Activated naive CD4-positive, alpha-beta T cell treated with anti-CD3 and anti-CD28 coated beads, Interleukin-2, amount 50 U/mL, for 24 hours (primary cell): Measurements from ENCODE around the gene RBMS2.
A peak's percentile ranks its signal among the peaks of the same experiment; 100 is the strongest.

Experiments
- H3K27ac Mint-ChIP-seq: one replicate; pipeline ENCODE4 v1.8.0; 2021; ENCODE audit warnings: mild to moderate bottlenecking, mixed read lengths
- H3K27me3 Mint-ChIP-seq: one replicate; pipeline ENCODE4 v1.8.0; 2021; ENCODE audit warnings: mixed read lengths
- H3K36me3 Mint-ChIP-seq: one replicate; pipeline ENCODE4 v1.8.0; 2021; ENCODE audit warnings: mixed read lengths
- H3K4me1 Mint-ChIP-seq: one replicate; pipeline ENCODE4 v1.8.0; 2021; ENCODE audit warnings: mixed read lengths
- H3K4me3 Mint-ChIP-seq: one replicate; pipeline ENCODE4 v1.8.0; 2021; ENCODE audit warnings: mild to moderate bottlenecking, mixed read lengths
- H3K9me3 Mint-ChIP-seq: one replicate; pipeline ENCODE4 v1.8.0; 2021; ENCODE audit warnings: mixed read lengths

The RBMS2 gene

DNA sequence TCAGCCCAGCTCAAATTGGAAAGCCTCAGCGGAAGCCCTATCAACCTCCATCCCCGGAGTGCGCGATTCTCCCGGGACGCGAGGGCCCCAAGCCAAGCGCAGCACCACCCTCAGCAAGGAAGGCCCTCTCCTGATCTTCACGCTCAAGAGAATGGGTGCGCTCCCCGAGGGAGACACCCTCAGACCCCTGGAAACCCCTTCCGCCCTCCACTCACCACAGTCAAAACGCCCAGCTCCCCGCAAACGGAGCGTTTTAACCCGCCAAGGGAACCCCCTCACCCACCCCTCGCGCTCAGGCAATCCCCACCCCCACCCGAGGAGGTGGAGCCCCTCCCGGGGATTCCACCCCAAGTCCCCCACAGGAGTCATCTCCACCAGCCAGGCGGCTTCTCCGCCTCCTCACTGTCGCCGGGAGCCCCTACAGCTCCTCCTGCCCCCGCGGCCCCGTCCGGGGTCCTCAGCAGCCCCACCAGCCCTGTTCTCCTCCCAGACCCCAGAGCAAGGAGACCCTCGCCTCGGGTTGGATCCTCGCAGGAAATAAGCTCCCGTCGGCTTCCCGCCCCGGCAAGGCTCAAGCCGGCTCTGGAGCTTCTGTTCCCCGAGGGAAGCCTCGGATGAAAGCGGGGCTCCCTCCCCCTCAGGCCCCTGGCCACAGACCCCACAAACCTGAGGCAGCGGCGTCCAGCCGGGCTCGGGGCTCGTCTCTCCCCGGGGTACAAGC is 108.0 kb downstream of the RBMS2 start:
- Mint-ChIP-seq H3K36me3 (peaks cover 3% of the 10 kb centered on the region), H3K27ac (peak overlapping the region; percentile 92), H3K4me1 (peaks cover 80% of the 10 kb centered on the region)

DNA sequence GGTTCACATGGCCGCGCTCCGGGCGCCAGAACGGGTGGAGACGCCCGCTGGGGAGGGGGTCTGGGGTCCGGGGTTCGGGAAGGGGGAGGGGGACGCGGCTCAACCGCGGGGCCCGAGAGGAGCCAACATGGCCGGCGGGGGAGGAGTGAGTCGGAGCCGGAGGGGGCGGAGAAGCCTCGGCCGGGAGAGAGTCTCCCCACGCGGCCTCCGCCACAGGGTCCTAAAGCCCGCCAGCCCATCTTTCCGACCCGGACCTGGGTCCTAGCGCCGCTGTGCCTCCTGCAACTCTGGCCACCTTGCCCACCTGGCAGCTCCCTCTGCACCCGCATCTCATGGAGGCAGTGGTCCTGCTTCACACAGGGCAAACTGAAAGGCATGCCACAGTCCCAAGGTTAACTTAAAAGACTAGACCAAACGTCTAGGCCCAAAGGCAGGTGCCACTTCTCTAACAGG is 108.6 kb downstream of the RBMS2 start, which contains the start of gene BAZ2A:
TSS of gene BAZ2A (minus strand) at position 147 of the 453 bp plus-strand sequence. CDS start 12,796 bp downstream, outside the sequence.
- peak within 1 kb of the TSS; percentile 90 for H3K4me3 Mint-ChIP-seq
- peaks cover 3% of the 10 kb centered on the region for H3K36me3 Mint-ChIP-seq

More for the DNA sequence above, 108.0 kb downstream of the RBMS2 start:
- peak overlapping the region; percentile 90 for H3K4me3 Mint-ChIP-seq
- no peaks in the 10 kb centered on the region for H3K9me3 Mint-ChIP-seq
- no peaks in the 10 kb centered on the region for H3K27me3 Mint-ChIP-seq

GRCh38 chr12:56631790-56632700 is 110.4 kb downstream of the RBMS2 start:
- Mint-ChIP-seq H3K27me3 (no peaks in the 10 kb centered on the region), H3K27ac (no peak overlapping the region), H3K36me3 (no peaks in the 10 kb centered on the region), H3K9me3 (no peaks in the 10 kb centered on the region), H3K4me3 (peak overlapping the region; percentile 66), H3K4me1 (peaks cover 82% of the 10 kb centered on the region)

More for the DNA sequence above, 108.6 kb downstream of the RBMS2 start, which contains the start of gene BAZ2A:
- Mint-ChIP-seq H3K9me3 (no peaks in the 10 kb centered on the region), H3K4me1 (peaks cover 82% of the 10 kb centered on the region), H3K27ac (peak within 1 kb of the TSS; percentile 92), H3K27me3 (no peaks in the 10 kb centered on the region)

- Mint-ChIP-seq H3K36me3 (peaks cover 2% of the 10 kb centered on the region), H3K27ac (peak overlapping the region; percentile 23), H3K9me3 (no peaks in the 10 kb centered on the region), H3K4me1 (peaks cover 85% of the 10 kb centered on the region), H3K27me3 (no peaks in the 10 kb centered on the region), H3K4me3 (peak overlapping the region; percentile 66)
Observed at GRCh38 chr12:56632701-56633467, 111.3 kb downstream of the RBMS2 start.

DNA sequence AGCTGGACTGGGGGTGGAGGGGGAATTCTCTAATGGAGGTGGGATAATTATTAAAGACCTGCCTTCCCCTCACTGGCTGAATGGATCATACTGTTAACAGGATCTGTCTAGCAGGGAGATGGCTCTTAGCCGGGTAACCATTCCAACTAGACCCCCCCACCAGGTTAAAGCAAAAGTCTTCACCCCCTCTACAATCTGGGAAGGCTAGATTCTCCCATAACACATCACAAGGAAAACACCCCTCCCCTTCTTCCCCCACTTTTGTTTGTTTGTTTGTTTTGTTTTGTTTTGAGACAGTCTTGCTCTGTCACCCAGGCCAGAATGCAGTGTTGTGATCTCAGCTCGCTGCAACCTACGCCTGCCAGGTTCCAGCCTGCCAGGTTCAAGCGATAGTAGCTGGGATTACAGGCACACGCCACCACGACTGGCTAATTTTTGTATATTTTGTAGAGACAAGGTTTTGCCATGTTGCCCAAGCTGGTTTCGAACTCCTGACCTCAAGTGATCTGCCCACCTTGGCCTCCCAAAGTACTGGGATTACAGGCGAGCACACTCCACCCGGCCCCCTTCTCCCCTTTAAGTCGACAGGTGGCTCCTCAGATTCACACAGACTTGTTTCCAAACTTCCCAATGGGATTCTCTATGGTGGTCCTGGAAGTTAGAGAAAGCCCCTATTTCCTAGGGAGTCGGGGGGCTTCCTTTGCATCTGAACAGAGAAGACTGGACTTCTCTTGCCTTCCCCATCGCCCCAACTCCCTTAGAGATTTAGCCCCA is 112.0 kb downstream of the RBMS2 start:
- Mint-ChIP-seq H3K27ac (no peak overlapping the region), H3K9me3 (no peaks in the 10 kb centered on the region), H3K36me3 (peaks cover 6% of the 10 kb centered on the region), H3K4me1 (peaks cover 81% of the 10 kb centered on the region), H3K27me3 (no peaks in the 10 kb centered on the region), H3K4me3 (peak overlapping the region; percentile 98)

- Mint-ChIP-seq H3K27ac (peak overlapping the region; percentile 92), H3K36me3 (peaks cover 10% of the 10 kb centered on the region), H3K4me3 (peak overlapping the region; percentile 98), H3K4me1 (peaks cover 76% of the 10 kb centered on the region), H3K9me3 (no peaks in the 10 kb centered on the region), H3K27me3 (no peaks in the 10 kb centered on the region)
Observed at GRCh38 chr12:56634242-56634836, 112.7 kb downstream of the RBMS2 start.

DNA sequence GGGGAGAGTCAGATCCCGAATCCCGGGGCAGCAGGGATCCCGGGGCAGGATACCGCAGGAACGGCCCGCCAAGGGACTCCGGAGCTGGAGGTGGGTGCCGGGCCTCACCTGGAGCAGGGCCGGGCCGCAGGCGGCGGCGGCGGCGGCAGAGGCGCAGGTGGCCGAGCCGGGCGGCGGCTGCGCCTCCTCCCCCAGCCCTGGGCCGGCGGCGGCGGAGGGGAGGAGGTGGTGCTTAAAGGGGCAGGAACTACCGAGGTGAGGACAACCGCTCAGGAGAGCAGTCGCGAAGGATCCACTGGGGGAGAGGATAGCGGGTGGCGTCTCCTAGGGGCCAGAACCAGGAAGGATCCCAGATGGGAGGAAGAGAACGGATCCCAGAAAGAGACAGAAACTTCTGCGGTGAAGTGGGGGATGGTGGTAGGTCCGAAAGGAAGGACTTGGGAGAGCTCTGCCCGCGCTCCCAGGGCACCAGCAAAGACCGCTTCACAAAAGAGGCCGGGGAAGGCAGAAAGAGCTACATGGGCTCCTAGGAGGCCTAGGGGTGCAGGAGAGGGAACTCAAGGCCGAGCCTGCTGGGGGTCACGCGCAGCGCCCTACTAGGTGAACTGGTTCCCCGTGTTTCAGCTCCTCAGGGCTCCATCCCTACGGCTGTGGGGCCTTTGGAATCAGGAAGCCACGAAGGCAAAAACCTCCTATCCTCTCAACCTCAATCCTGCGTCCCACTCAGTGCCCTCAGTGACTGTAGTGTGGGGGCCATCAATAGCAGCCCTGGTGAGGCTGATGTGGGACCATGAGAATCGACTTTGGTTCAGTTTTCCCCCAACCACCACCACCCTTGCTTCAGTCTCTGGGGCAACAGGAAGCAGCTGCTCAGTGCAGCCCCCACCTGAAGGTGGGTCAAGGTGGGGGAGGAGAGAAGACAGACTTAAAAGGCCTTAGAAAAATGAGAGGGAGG is 113.5 kb downstream of the RBMS2 start:
- Mint-ChIP-seq H3K27ac (peak overlapping the region; percentile 93), H3K27me3 (no peaks in the 10 kb centered on the region), H3K4me3 (peak overlapping the region; percentile 98), H3K4me1 (peaks cover 80% of the 10 kb centered on the region), H3K9me3 (no peaks in the 10 kb centered on the region), H3K36me3 (peaks cover 13% of the 10 kb centered on the region)

GRCh38 chr12:56635806-56636674 is 114.4 kb downstream of the RBMS2 start:
- H3K27me3 Mint-ChIP-seq: no peaks in the 10 kb centered on the region
- no peaks in the 10 kb centered on the region for H3K9me3 Mint-ChIP-seq
- peaks cover 16% of the 10 kb centered on the region for H3K36me3 Mint-ChIP-seq
- peak overlapping the region; percentile 96 for H3K27ac Mint-ChIP-seq
- H3K4me3 Mint-ChIP-seq: peak overlapping the region; percentile 98
- H3K4me1 Mint-ChIP-seq: peaks cover 72% of the 10 kb centered on the region

- Mint-ChIP-seq H3K9me3 (no peaks in the 10 kb centered on the region), H3K4me3 (peak overlapping the region; percentile 98), H3K36me3 (peaks cover 16% of the 10 kb centered on the region), H3K27me3 (no peaks in the 10 kb centered on the region), H3K27ac (peak overlapping the region; percentile 96), H3K4me1 (peaks cover 63% of the 10 kb centered on the region)
Observed at GRCh38 chr12:56636675-56637540, 115.3 kb downstream of the RBMS2 start.

DNA sequence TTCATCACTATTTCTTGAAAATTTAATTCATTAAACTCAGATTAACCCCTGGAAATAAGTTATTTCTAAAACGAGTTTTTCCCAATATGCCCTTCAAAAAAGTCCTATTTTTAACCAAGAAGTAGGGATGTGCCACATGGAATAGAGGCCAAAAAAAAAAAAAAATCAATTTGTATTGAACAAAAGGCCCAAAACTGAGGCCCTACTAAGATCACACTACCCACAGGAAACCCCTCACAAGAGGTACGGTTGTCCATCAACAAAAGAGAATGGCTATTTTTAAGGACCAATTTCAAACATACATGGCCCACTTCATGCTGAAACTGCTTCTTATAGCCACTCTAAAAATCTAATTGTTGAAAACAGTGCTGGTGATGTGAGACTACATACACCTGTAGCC is 116.0 kb downstream of the RBMS2 start:
- no peaks in the 10 kb centered on the region for H3K27me3 Mint-ChIP-seq
- peaks cover 62% of the 10 kb centered on the region for H3K4me1 Mint-ChIP-seq
- peaks cover 16% of the 10 kb centered on the region for H3K36me3 Mint-ChIP-seq
- no peak overlapping the region for H3K27ac Mint-ChIP-seq
- no peak overlapping the region for H3K4me3 Mint-ChIP-seq
- no peaks in the 10 kb centered on the region for H3K9me3 Mint-ChIP-seq

DNA sequence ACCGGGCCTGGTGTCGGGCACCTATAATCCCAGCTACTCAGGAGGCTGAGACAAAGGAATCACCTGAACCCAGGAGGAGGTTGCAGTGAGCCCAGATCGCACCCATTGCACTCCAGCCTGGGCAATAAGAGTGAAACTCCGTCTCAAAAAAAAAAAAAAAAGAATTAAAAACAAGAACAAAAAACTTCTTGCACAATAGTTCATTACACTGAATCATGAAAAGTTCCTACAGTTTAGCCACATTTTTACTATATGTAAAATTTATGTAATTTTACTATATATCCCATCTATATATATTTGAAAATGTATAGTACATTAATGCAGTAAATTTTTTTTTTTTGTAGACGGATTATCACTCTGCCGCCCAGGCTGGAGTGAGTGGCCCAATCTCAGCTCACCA is 119.6 kb downstream of the RBMS2 start:
- Mint-ChIP-seq H3K4me1 (peaks cover 53% of the 10 kb centered on the region), H3K36me3 (peaks cover 33% of the 10 kb centered on the region), H3K27ac (no peak overlapping the region), H3K4me3 (no peak overlapping the region), H3K27me3 (no peaks in the 10 kb centered on the region), H3K9me3 (no peaks in the 10 kb centered on the region)

- Mint-ChIP-seq H3K9me3 (no peaks in the 10 kb centered on the region), H3K4me1 (peaks cover 37% of the 10 kb centered on the region), H3K36me3 (peaks cover 23% of the 10 kb centered on the region), H3K27ac (peak overlapping the region; percentile 96), H3K27me3 (no peaks in the 10 kb centered on the region), H3K4me3 (peak overlapping the region; percentile 97)
Observed at GRCh38 chr12:56644654-56645053, 123.0 kb downstream of the RBMS2 start.
